Fibroblast of lung (primary cell): ENCODE data around the gene GABBR1.

Experiments
- EZH2 ChIP-seq: IDR thresholded peaks from 2 replicates; pipeline ENCODE4 v1.5.1; 2012; ENCODE audit warnings: low read length, control low read depth, mild to moderate bottlenecking; ENCODE audit errors: missing control alignments
- TF ChIP-seq, protein P1 (sequence below), 2 donors: IDR thresholded peaks in 1 of 2; conservative IDR thresholded peaks in 1 of 2; 1 replicate in 1 of 2; 2 replicates in 1 of 2; pipeline ENCODE4 v1.5.1; 2011 to 2012; ENCODE audit warnings: low read length in 2 of 2, control low read depth in 1 of 2, inconsistent platforms in 1 of 2, low read depth in 1 of 2, mild to moderate bottlenecking in 1 of 2

DNA sequence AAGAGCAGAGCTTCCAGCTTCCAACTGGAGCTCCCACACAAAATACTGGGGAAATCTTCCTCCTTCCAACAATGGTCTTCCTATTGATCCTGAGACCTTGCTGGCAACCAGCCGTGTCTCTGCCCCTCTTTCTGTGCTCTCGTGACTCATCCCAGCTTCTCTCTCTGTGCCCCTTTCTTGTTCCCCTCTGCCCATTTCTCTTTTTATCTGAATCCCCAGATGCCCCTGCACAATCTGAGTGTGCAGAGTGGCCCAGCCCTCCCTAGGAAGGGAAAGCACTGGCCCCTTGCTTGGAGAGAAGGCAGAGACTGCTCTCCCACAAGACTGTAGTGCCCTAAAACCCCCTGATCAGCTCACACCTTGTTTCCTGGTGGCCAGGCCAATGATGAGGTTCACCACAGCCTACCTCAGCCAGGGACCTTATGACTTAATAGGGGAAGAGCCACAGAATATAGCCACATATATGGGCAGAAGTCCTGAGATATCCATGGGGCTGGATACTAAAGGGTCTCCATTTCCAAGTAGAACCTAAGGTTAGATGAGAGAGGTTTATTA is 122.2 kb downstream of the GABBR1 start:
- TF ChIP-seq, protein P1, sequence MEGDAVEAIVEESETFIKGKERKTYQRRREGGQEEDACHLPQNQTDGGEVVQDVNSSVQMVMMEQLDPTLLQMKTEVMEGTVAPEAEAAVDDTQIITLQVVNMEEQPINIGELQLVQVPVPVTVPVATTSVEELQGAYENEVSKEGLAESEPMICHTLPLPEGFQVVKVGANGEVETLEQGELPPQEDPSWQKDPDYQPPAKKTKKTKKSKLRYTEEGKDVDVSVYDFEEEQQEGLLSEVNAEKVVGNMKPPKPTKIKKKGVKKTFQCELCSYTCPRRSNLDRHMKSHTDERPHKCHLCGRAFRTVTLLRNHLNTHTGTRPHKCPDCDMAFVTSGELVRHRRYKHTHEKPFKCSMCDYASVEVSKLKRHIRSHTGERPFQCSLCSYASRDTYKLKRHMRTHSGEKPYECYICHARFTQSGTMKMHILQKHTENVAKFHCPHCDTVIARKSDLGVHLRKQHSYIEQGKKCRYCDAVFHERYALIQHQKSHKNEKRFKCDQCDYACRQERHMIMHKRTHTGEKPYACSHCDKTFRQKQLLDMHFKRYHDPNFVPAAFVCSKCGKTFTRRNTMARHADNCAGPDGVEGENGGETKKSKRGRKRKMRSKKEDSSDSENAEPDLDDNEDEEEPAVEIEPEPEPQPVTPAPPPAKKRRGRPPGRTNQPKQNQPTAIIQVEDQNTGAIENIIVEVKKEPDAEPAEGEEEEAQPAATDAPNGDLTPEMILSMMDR (conservative IDR thresholded peaks at IDR 0.05 in 1 of 2, IDR thresholded peaks at IDR 0.05 in 1 of 2; ENCODE audit: low read depth in 1 of 2, low read length in 2 of 2): no peak
- TF ChIP-seq EZH2: no peak
